Measurements from ENCODE around the gene FBXL20. TPM values are rescaled to one million over a fixed set of nuclear protein-coding genes. Genes with fewer than 3 reads are reported as not detected.
"Not testable (repeated sequence)": the region's sequence is repeated elsewhere in the genome, so short reads cannot be mapped to it uniquely, and the experiment has no call there.

The FBXL20 gene
- total RNA-seq, 1 experiment from 2014 or later, result 20.2 TPM

DNA sequence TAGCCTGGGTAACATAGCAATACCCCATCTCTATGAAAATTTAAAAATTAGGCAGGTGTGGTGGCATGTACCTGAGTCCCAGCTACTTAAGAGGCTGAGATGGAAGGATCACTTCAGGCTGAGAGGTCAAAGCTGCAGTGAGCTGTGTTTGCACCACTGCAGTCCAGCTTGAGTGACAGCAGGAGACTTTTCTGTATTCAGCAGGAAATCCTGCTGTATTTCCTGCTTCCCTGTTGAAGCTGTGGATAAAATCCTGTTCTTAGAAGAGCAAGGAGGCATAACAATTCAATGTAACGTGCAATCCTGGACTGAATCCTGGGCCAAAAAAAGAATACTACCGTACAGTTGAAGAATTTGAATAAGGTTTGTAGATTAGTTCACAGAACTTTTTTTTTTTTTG lies 62.2 kb downstream of the FBXL20 start:
- no peak overlapping the region for H3K27ac ChIP-seq
- no peak for TF ChIP-seq EZH2 (IDR thresholded peaks at IDR 0.05; ENCODE audit: low read depth)
- H3F3A ChIP-seq (ENCODE audit: insufficient read depth, low read depth), result no peaks in the 10 kb centered on the region
- no peaks in the 10 kb centered on the region for H3K36me3 ChIP-seq (ENCODE audit: low read depth)
- H3K9me2 ChIP-seq (ENCODE audit: insufficient read depth), result no peaks in the 10 kb centered on the region
- ChIA-PET CTCF (no interaction called here), POLR2A (ENCODE audit: unreplicated experiment) (no interaction called here)
- no peaks in the 10 kb centered on the region for H3K79me2 ChIP-seq (ENCODE audit: low read depth)
- H4K20me1 ChIP-seq (ENCODE audit: insufficient read depth), result no peaks in the 10 kb centered on the region
- H3K4me3 ChIP-seq, result no peak overlapping the region
- no peak for DNase-seq
- no peak overlapping the region for H2AFZ ChIP-seq
- H3K4me2 ChIP-seq, result no peak overlapping the region
- no TSS peak for BruUV-seq (replicated peaks)
- no peaks in the 10 kb centered on the region for H3K9me3 ChIP-seq (ENCODE audit: insufficient read depth, low read depth)
- no peaks in the 10 kb centered on the region for H3K4me1 ChIP-seq (replicated peaks; ENCODE audit: insufficient read depth)
- H3K27me3 ChIP-seq (ENCODE audit: insufficient read depth, low read depth), result no peaks in the 10 kb centered on the region
- intact Hi-C loops (cut with micrococcal nuclease; ENCODE audit: unreplicated experiment), result no loop called here

DNA sequence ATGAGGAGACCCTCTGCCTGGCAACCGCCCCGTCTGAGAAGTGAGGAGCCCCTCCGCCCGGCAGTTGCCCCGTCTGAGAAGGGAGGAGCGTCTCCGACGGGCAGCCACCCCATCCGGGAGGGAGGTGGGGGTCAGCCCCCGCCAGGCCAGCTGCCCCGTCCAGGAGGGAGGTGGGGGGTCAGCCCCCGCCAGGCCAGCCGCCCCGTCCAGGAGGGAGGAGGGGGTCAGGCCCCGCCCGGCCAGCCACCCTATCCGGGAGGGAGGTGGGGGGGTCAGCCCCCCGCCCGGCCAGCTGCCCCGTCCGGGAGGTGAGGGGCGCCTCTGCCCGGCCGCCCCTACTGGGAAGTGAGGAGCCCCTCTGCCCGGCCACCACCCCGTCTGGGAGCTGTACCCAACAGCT lies 63.8 kb downstream of the FBXL20 start:
- BruUV-seq (replicated peaks); CTCF ChIA-PET; H3K4me3 ChIP-seq; H3K27ac ChIP-seq; H3K27me3 ChIP-seq (ENCODE audit: insufficient read depth, low read depth); H3K9me2 ChIP-seq (ENCODE audit: insufficient read depth); POLR2A ChIA-PET (ENCODE audit: unreplicated experiment); H4K20me1 ChIP-seq (ENCODE audit: insufficient read depth); H3F3A ChIP-seq (ENCODE audit: insufficient read depth, low read depth); H3K36me3 ChIP-seq (ENCODE audit: low read depth); H2AFZ ChIP-seq; DNase-seq; H3K4me2 ChIP-seq; intact Hi-C loops (cut with micrococcal nuclease; ENCODE audit: unreplicated experiment); H3K9me3 ChIP-seq (ENCODE audit: insufficient read depth, low read depth); H3K79me2 ChIP-seq (ENCODE audit: low read depth); H3K4me1 ChIP-seq (replicated peaks; ENCODE audit: insufficient read depth): not testable (repeated sequence)

DNA sequence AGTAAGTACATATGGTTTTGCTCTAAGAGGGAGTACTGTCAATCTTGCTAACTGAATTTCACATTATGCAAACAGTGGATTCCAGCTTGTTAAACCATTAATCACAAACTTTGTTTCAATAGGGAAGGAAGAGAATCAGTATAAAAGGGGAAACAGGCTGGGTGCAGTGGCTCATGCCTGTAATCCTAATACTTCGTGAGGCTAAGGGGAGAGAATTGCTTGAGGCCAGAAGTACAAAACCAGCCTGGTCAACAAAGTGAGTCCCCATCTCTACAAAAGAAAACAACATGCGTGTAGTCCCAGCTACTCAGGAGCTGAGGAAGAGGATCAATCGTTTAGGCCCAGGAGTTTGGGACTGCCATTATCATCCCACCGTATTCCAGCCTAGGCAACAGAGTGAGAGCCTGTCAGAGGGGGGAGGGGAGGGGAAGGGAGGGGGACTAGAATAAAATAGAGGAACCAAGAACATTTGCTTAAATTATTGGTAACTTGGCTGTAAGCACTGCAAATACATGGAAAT lies 65.7 kb downstream of the FBXL20 start:
- Histone ChIP-seq H3K27ac (no peak overlapping the region), H3K27me3 (ENCODE audit: insufficient read depth, low read depth) (no peaks in the 10 kb centered on the region), H3K4me1 (replicated peaks; ENCODE audit: insufficient read depth) (no peaks in the 10 kb centered on the region), H3K4me2 (no peak overlapping the region), H3K4me3 (no peak overlapping the region), H4K20me1 (ENCODE audit: insufficient read depth) (no peaks in the 10 kb centered on the region), H3K9me3 (ENCODE audit: insufficient read depth, low read depth) (no peaks in the 10 kb centered on the region), H3K79me2 (ENCODE audit: low read depth) (no peaks in the 10 kb centered on the region), H3K9me2 (ENCODE audit: insufficient read depth) (no peaks in the 10 kb centered on the region), H3F3A (ENCODE audit: insufficient read depth, low read depth) (no peaks in the 10 kb centered on the region; the same call in 1 of the 2 replicates), H3K36me3 (ENCODE audit: low read depth) (no peaks in the 10 kb centered on the region), H2AFZ (no peak overlapping the region)
- ChIA-PET POLR2A (ENCODE audit: unreplicated experiment) (no interaction called here), CTCF (no interaction called here)
- intact Hi-C loops (cut with micrococcal nuclease; ENCODE audit: unreplicated experiment), result no loop called here
- DNase-seq, result no peak
- no TSS peak for BruUV-seq (replicated peaks)
- TF ChIP-seq EZH2 (IDR thresholded peaks at IDR 0.05; ENCODE audit: low read depth) (no peak), CTCF (conservative IDR thresholded peaks at IDR 0.05) (no peak)

DNA sequence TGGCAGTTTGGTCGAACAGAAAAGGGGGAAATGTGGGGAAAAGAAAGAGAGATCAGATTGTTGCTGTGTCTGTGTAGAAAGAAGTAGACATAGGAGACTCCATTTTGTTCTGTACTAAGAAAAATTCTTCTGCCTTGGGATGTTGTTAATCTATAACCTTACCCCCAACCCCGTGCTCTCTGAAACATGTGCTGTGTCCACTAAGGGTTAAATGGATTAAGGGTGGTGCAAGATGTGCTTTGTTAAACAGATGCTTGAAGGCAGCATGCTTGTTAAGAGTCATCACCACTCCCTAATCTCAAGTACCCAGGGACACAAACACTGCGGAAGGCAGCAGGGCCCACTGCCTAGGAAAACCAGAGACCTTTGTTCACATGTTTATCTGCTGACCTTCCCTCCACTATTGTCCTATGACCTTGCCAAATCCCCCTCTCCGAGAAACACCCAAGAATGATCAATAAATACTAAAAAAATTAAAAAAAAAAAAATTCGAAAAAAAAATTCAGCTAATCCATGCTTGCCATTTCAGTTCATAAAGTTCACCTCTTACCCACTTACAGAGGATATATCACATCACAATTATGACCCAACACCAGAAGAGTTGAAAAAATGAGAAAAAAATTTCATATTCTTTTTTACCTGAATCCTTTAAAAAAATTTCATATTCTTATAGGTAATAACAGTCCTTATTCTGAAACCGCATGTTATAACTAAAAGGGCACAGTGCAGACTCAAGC lies 67.2 kb downstream of the FBXL20 start:
- CTCF ChIA-PET; H3K36me3 ChIP-seq (ENCODE audit: low read depth); BruUV-seq (replicated peaks); H3K4me1 ChIP-seq (replicated peaks; ENCODE audit: insufficient read depth); H3K4me2 ChIP-seq; H3K9me3 ChIP-seq (ENCODE audit: insufficient read depth, low read depth); H2AFZ ChIP-seq; H3K79me2 ChIP-seq (ENCODE audit: low read depth); H3K9me2 ChIP-seq (ENCODE audit: insufficient read depth); H3K27ac ChIP-seq; H4K20me1 ChIP-seq (ENCODE audit: insufficient read depth); intact Hi-C loops (cut with micrococcal nuclease; ENCODE audit: unreplicated experiment); H3F3A ChIP-seq (ENCODE audit: insufficient read depth, low read depth); DNase-seq; H3K27me3 ChIP-seq (ENCODE audit: insufficient read depth, low read depth); H3K4me3 ChIP-seq: not testable (repeated sequence)
- POLR2A ChIA-PET (ENCODE audit: unreplicated experiment), result interaction anchor here (0.6 kb wide), 1 partner anchor 226 kb away, joined by 8 read pairs; no protein-coding TSS in a partner anchor
